Astrocyte (in vitro differentiated cells and primary cell): ENCODE results near the gene ERF. TPM values are rescaled to one million over a fixed set of nuclear protein-coding genes. Genes with fewer than 3 reads are reported as not detected.

Experiments used
- DNase-seq: peaks from one replicate; pipeline ENCODE4 v3.0.0-alpha.2; 2010; ENCODE audit warnings: low read depth
- FAIRE-seq: peaks from 2 replicates; lab custom pipeline; 2011; peaks lifted over from hg19 to GRCh38; lab: Jason Lieb, UNC
- H2AFZ ChIP-seq: 2 replicates; pipeline ENCODE4 v1.6.0; 2012; ENCODE audit warnings: low read depth, low read length, inconsistent platforms
- H3K27ac ChIP-seq: 2 replicates; pipeline ENCODE4 v1.5.1; 2011; ENCODE audit warnings: low read depth, low read length, inconsistent platforms
- H3K27me3 ChIP-seq: 2 replicates; pipeline ENCODE4 v1.6.0; 2011; ENCODE audit warnings: low read length, inconsistent platforms; ENCODE audit not compliant: insufficient read depth
- H3K36me3 ChIP-seq: 2 replicates; pipeline ENCODE4 v1.5.1; 2011; ENCODE audit warnings: low read length, inconsistent platforms; ENCODE audit not compliant: insufficient read depth
- H3K4me1 ChIP-seq: 2 replicates; pipeline ENCODE4 v1.5.1; 2011; ENCODE audit warnings: low read length, inconsistent platforms; ENCODE audit not compliant: insufficient read depth
- H3K4me2 ChIP-seq: 2 replicates; pipeline ENCODE4 v1.6.0; 2012; ENCODE audit warnings: low read length, inconsistent platforms
- H3K4me3 ChIP-seq: 2 replicates; pipeline ENCODE4 v1.5.1; 2011; ENCODE audit warnings: low read depth, mild to moderate bottlenecking, low read length, inconsistent platforms; ENCODE audit not compliant: insufficient read depth
- H3K79me2 ChIP-seq: 2 replicates; pipeline ENCODE4 v1.6.0; 2012; ENCODE audit warnings: mild to moderate bottlenecking, low read length, inconsistent platforms; ENCODE audit not compliant: insufficient read depth
- H3K9ac ChIP-seq: 2 replicates; pipeline ENCODE4 v1.6.0; 2012; ENCODE audit warnings: mild to moderate bottlenecking, low read length, inconsistent platforms
- H3K9me3 ChIP-seq: 2 replicates; pipeline ENCODE4 v1.5.1; 2012; ENCODE audit warnings: low read depth, mild to moderate bottlenecking, low read length, inconsistent platforms; ENCODE audit not compliant: insufficient read depth
- H4K20me1 ChIP-seq: 2 replicates; pipeline ENCODE4 v1.6.0; 2012; ENCODE audit warnings: low read length, inconsistent platforms; ENCODE audit not compliant: insufficient read depth
- H3K27ac Mint-ChIP-seq: one replicate; pipeline ENCODE4 v1.8.0; 2021; ENCODE audit warnings: mild to moderate bottlenecking, mixed read lengths; ENCODE audit not compliant: unreplicated experiment
- H3K27me3 Mint-ChIP-seq: one replicate; pipeline ENCODE4 v1.8.0; 2021; ENCODE audit warnings: low read depth, mixed read lengths; ENCODE audit not compliant: unreplicated experiment
- H3K36me3 Mint-ChIP-seq: one replicate; pipeline ENCODE4 v1.8.0; 2021; ENCODE audit warnings: low read depth, mixed read lengths; ENCODE audit not compliant: unreplicated experiment
- H3K4me1 Mint-ChIP-seq: one replicate; pipeline ENCODE4 v1.8.0; 2021; ENCODE audit warnings: low read depth, mixed read lengths; ENCODE audit not compliant: unreplicated experiment
- H3K4me3 Mint-ChIP-seq: one replicate; pipeline ENCODE4 v1.8.0; 2021; ENCODE audit warnings: mild to moderate bottlenecking, moderate library complexity, mixed read lengths; ENCODE audit not compliant: unreplicated experiment
- H3K9me3 Mint-ChIP-seq: one replicate; pipeline ENCODE4 v1.8.0; 2021; ENCODE audit warnings: mild to moderate bottlenecking, mixed read lengths; ENCODE audit not compliant: unreplicated experiment
- EZH2 ChIP-seq: IDR thresholded peaks from 2 replicates; pipeline ENCODE4 v1.6.1; 2012; ENCODE audit warnings: mild to moderate bottlenecking, low read length, inconsistent platforms; ENCODE audit not compliant: insufficient read depth
- total RNA-seq: library from RNA; stranded (reverse); gene quantifications from 2 replicates; pipeline ENCODE4 v1.2.1, GENCODE V29; 2021
- TF ChIP-seq, protein P1 (sequence below): IDR thresholded peaks from 2 replicates; pipeline ENCODE4 v1.5.1; 2011; ENCODE audit warnings: low read depth, mild to moderate bottlenecking, inconsistent platforms, low read length, moderate library complexity; ENCODE audit not compliant: insufficient read depth

Gene ERF
- total RNA-seq, 1 donor from 2014 or later = 108 TPM

DNA sequence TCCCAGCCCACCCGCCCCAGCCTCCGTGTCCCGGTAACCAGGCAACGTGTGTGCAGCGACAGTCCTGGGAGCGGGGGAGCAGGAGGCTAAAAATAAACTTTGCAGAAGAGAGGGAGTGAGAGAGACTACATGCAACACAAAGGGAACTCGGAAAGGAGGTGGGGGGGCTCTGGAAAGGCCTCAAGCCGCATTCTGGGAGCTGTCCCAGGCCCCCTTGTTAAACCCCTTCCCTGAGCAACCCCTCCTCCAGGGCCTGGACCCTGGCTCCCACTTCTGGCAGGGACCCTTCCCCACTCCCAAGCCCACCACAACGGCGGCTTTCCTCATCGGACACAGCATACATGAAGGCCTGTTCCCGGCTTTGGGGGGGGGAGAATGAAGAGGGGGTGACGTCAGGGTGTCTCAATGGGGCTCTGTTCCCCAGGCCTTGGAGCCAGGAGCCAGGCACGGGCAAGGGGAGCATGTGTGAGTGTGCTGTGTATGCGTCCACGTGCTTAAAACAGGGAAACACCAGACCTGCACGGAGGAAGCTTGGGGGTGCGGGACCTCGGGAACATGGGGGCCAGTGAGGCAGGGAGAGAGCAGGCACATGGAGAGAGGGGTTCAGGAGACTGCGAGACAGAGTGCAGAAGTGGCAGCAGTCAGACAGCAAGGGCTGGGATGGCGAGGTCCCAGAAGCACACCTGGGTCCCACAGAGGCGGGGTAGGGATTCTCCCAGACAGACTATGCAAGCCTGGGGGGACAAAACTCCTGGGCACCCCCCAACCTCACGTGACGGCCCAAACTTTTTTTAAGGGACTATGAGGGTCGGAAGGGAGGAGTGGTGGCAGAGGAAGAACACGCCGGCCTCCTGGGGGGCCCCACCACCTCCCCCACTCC is 2.3 kb downstream of the ERF start:
- H3K79me2 ChIP-seq = peaks cover 64% of the 10 kb centered on the region
- H3K9ac ChIP-seq = peak overlapping the region; percentile 92
- H3K27me3 ChIP-seq = no peaks in the 10 kb centered on the region
- DNase-seq (no peak), FAIRE-seq (no peak)
- H3K27ac ChIP-seq = peak overlapping the region; percentile 90
- no peaks in the 10 kb centered on the region for H3K9me3 ChIP-seq
- Mint-ChIP-seq H3K4me3 (peak overlapping the region; percentile 96), H3K4me1 (peaks cover 16% of the 10 kb centered on the region), H3K27ac (peak overlapping the region; percentile 93), H3K9me3 (peaks cover 3% of the 10 kb centered on the region), H3K27me3 (no peaks in the 10 kb centered on the region), H3K36me3 (peaks cover 6% of the 10 kb centered on the region)
- H4K20me1 ChIP-seq = peaks cover 45% of the 10 kb centered on the region
- peaks cover 9% of the 10 kb centered on the region for H3K36me3 ChIP-seq
- peaks cover 32% of the 10 kb centered on the region for H3K4me1 ChIP-seq
- peak overlapping the region; percentile 99 for H3K4me2 ChIP-seq
- H2AFZ ChIP-seq = no peak overlapping the region
- TF ChIP-seq EZH2 = no peak
- TF ChIP-seq, protein P1, sequence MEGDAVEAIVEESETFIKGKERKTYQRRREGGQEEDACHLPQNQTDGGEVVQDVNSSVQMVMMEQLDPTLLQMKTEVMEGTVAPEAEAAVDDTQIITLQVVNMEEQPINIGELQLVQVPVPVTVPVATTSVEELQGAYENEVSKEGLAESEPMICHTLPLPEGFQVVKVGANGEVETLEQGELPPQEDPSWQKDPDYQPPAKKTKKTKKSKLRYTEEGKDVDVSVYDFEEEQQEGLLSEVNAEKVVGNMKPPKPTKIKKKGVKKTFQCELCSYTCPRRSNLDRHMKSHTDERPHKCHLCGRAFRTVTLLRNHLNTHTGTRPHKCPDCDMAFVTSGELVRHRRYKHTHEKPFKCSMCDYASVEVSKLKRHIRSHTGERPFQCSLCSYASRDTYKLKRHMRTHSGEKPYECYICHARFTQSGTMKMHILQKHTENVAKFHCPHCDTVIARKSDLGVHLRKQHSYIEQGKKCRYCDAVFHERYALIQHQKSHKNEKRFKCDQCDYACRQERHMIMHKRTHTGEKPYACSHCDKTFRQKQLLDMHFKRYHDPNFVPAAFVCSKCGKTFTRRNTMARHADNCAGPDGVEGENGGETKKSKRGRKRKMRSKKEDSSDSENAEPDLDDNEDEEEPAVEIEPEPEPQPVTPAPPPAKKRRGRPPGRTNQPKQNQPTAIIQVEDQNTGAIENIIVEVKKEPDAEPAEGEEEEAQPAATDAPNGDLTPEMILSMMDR = no peak
- H3K4me3 ChIP-seq = peak overlapping the region; percentile 68

DNA sequence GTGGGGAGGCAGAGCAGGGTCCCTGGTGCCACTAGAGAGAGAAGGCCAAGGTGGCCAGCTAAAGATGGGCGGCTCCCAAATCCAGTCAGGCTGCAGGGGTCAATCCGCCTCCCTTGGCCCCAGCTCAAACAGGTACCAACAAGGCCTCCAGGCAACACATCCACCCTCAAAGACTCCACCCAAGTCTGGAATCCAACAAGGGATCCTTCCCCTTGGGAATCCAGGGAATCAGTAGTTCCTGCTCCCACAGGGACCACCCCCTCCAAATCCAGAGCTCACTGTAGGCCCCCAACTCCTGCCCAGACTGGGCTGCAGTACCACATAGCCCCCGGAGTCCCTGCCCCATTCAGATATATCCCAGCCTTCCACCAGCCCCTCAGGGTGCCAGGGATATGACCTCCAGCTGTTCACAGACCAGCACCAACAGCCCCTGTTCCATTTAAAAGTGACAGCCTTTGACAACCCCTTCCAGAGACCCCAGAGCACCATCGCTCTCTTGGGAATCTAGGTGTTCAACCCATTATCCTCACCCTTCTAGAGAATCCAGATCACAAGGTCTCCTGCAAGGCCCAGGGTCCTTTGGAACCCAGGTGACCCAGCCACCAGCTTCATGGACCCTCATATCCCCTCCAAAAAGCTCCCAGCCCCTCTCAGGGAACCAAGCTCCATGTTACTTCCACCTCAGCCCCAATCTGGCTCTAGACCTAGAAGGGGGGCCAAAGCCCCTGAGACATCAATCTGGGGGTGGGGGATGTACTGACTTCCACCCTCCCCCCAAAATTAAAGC is 3.2 kb downstream of the ERF start:
- H3K36me3 ChIP-seq = peaks cover 10% of the 10 kb centered on the region
- FAIRE-seq (no peak), DNase-seq (no peak)
- peaks cover 67% of the 10 kb centered on the region for H3K79me2 ChIP-seq
- peak overlapping the region; percentile 99 for H3K4me2 ChIP-seq
- peak overlapping the region; percentile 68 for H3K27ac ChIP-seq
- peak overlapping the region; percentile 92 for H3K9ac ChIP-seq
- TF ChIP-seq, protein P1 = no peak
- no peak for TF ChIP-seq EZH2
- peaks cover 37% of the 10 kb centered on the region for H3K4me1 ChIP-seq
- Mint-ChIP-seq H3K9me3 (peaks cover 3% of the 10 kb centered on the region), H3K4me3 (peak overlapping the region; percentile 96), H3K27me3 (no peaks in the 10 kb centered on the region), H3K36me3 (peaks cover 6% of the 10 kb centered on the region), H3K27ac (peak overlapping the region; percentile 96), H3K4me1 (peaks cover 21% of the 10 kb centered on the region)
- H3K4me3 ChIP-seq = peak overlapping the region; percentile 35
- no peaks in the 10 kb centered on the region for H3K27me3 ChIP-seq
- no peak overlapping the region for H2AFZ ChIP-seq
- peaks cover 52% of the 10 kb centered on the region for H4K20me1 ChIP-seq
- no peaks in the 10 kb centered on the region for H3K9me3 ChIP-seq
